Adipose tissue (tissue), 3 donors: ENCODE measurements around the gene CAMK2D. TPM values are rescaled to one million over a fixed set of nuclear protein-coding genes. Genes with fewer than 3 reads are reported as not detected.

Experiments
- H3K27ac ChIP-seq: one replicate; pipeline ENCODE4 v1.5.1; 2013; ENCODE audit warnings: low read depth, low read length
- WGBS, 3 donors: extraction: QIAGEN DNeasy Blood & Tissue Kit; methylation state at CpG; one replicate each; pipeline ENCODE4 v1.1.7; 2013; 5-methylcytosine and 5-hydroxymethylcytosine counted together
- polyA plus RNA-seq, 3 donors: library from polyadenylated mRNA; stranded (reverse); fragments of 200-250 nt; gene quantifications; one replicate each; pipeline ENCODE4 v1.2.3, GENCODE V29; 2013
- donor health status: healthy with polysubstance abuse.
- donor health status: Bipolar disorder and iron deficiency.
- donor health status: healthy.

The CAMK2D gene
- polyA plus RNA-seq, 3 donors: 6.1 to 28.6 (median 26.5) TPM

- WGBS, 3 donors: 89 to 90% (median 89%) methylated on average over 3 of the region's 3 CpGs
- no peak overlapping the region for H3K27ac ChIP-seq
Measured at GRCh38 chr4:113662581-113662980, 99.0 kb downstream of the CAMK2D start.

GRCh38 chr4:113659127-113659526 lies 102.4 kb downstream of the CAMK2D start:
- no peak overlapping the region for H3K27ac ChIP-seq
- 91 to 99% (median 94%) methylated on average over 1 of the region's 1 CpG for WGBS, 3 donors

GRCh38 chr4:113657586-113658233 lies 103.8 kb downstream of the CAMK2D start:
- no peak overlapping the region for H3K27ac ChIP-seq
- 35 to 43% (median 42%) methylated on average over 3 of the region's 3 CpGs for WGBS, 3 donors

GRCh38 chr4:113653871-113654270 lies 107.7 kb downstream of the CAMK2D start:
- H3K27ac ChIP-seq: no peak overlapping the region
- WGBS, 3 donors: 88 to 91% (median 90%) methylated on average over 3 of the region's 3 CpGs

GRCh38 chr4:113646442-113646822 lies 115.1 kb downstream of the CAMK2D start:
- WGBS, 3 donors: 90 to 94% (median 93%) methylated on average over 2 of the region's 2 CpGs
- no peak overlapping the region for H3K27ac ChIP-seq

GRCh38 chr4:113645771-113646441 lies 115.6 kb downstream of the CAMK2D start:
- H3K27ac ChIP-seq: no peak overlapping the region
- 55 to 79% (median 75%) methylated on average over 5 of the region's 5 CpGs for WGBS, 3 donors

- 88 to 91% (median 89%) methylated on average over 1 of the region's 1 CpG for WGBS, 3 donors
- no peak overlapping the region for H3K27ac ChIP-seq
Measured at GRCh38 chr4:113645288-113645687, 116.2 kb downstream of the CAMK2D start.

- WGBS, 3 donors: 88 to 97% (median 90%) methylated on average over 1 of the region's 1 CpG
Measured at GRCh38 chr4:113644398-113644797, 117.1 kb downstream of the CAMK2D start.

GRCh38 chr4:113643505-113643904 lies 118.0 kb downstream of the CAMK2D start:
- no peak overlapping the region for H3K27ac ChIP-seq
- WGBS, 3 donors: 52 to 63% (median 57%) methylated on average over 4 of the region's 4 CpGs

More at GRCh38 chr4:113644398-113644797, 117.1 kb downstream of the CAMK2D start:
- no peak overlapping the region for H3K27ac ChIP-seq

- H3K27ac ChIP-seq: no peak overlapping the region
- WGBS, 3 donors: 31 to 100% (median 85%) methylated on average over 1 of the region's 1 CpG
Measured at GRCh38 chr4:113641025-113641431, 120.5 kb downstream of the CAMK2D start.

GRCh38 chr4:113639326-113639725 lies 122.2 kb downstream of the CAMK2D start:
- no peak overlapping the region for H3K27ac ChIP-seq
- WGBS, 3 donors: 71 to 95% (median 80%) methylated on average over 2 of the region's 2 CpGs

GRCh38 chr4:113638562-113638832 lies 123.0 kb downstream of the CAMK2D start:
- no peak overlapping the region for H3K27ac ChIP-seq
- 78 to 97% (median 95%) methylated on average over 3 of the region's 3 CpGs for WGBS, 3 donors

GRCh38 chr4:113637823-113638561 lies 123.5 kb downstream of the CAMK2D start:
- no peak overlapping the region for H3K27ac ChIP-seq
- WGBS, 3 donors: 68 to 90% (median 83%) methylated on average over 2 of the region's 2 CpGs

GRCh38 chr4:113637363-113637762 lies 124.2 kb downstream of the CAMK2D start:
- no peak overlapping the region for H3K27ac ChIP-seq
- WGBS, 3 donors: 0 to 3% (median 0%) methylated on average over 1 of the region's 1 CpG

- H3K27ac ChIP-seq: no peak overlapping the region
Measured at GRCh38 chr4:113636877-113637276, 124.7 kb downstream of the CAMK2D start.

GRCh38 chr4:113636438-113636818 lies 125.1 kb downstream of the CAMK2D start:
- 60 to 94% (median 70%) methylated on average over 3 of the region's 3 CpGs for WGBS, 3 donors
- no peak overlapping the region for H3K27ac ChIP-seq

- no peak overlapping the region for H3K27ac ChIP-seq
- WGBS, 3 donors: 85 to 93% (median 89%) methylated on average over 3 of the region's 3 CpGs
Measured at GRCh38 chr4:113635739-113636437, 125.7 kb downstream of the CAMK2D start.

- 42 to 81% (median 78%) methylated on average over 3 of the region's 3 CpGs for WGBS, 3 donors
- H3K27ac ChIP-seq: no peak overlapping the region
Measured at GRCh38 chr4:113634081-113634969, 127.2 kb downstream of the CAMK2D start.
